Esophagus muscularis mucosa (tissue), 4 donors: Measurements from ENCODE around the gene SEMA5B.

ENCODE experiments used
- CTCF ChIP-seq, 3 experiments: fragments of 200-600 bp in 2 of 3; fragments of 450-650 bp in 1 of 3; sonication (generic) in 2 of 3; IDR thresholded peaks; one replicate each; pipeline ENCODE4 v1.5.1; 2017 to 2019; ENCODE audit warnings: antibody characterized with exemption in 3 of 3, mild to moderate bottlenecking in 2 of 3, moderate library complexity in 1 of 3
- EP300 ChIP-seq: sonication (generic); formaldehyde crosslinking; IDR thresholded peaks from one replicate; pipeline ENCODE4 v1.6.1; 2017; ENCODE audit warnings: antibody characterized with exemption
- POLR2A ChIP-seq: fragments of 450-650 bp; IDR thresholded peaks from one replicate; pipeline ENCODE4 v1.6.1; 2017; ENCODE audit warnings: antibody characterized with exemption, moderate library complexity, mild to moderate bottlenecking, low read depth
- POLR2AphosphoS5 ChIP-seq, 2 donors: sonication (generic); formaldehyde crosslinking; IDR thresholded peaks; one replicate each; pipeline ENCODE4 v1.6.1; 2017; ENCODE audit warnings: antibody characterized with exemption in 2 of 2

DNA sequence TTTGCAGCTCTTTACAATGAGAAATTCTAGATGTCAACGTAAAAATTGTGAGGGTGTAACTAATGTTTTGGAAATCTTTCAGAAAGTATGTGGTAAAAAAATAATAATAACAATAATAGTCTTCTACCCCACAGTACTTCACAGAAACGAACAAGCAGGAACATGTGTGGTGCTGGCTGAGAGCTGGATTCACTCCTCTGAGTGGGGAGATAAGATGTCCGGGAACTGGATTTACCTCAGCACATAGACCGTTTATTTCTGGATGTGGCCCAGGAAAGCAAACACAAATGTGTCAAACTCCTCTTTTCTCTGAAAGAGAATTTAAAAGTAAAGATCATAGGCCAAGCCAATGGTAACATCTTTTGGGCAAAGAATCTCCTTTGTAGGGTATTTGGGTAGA is 129.3 kb downstream of the SEMA5B start:
- TF ChIP-seq CTCF (IDR thresholded peaks at IDR 0.05) (no peak), POLR2A (no peak), EP300 (no peak), POLR2AphosphoS5 (IDR thresholded peaks at IDR 0.05) (no peak)
